Mucosa of rectum (tissue), 2 donors: Measurements from ENCODE around the gene FREY1.

Source experiments
- H3K27ac ChIP-seq, 2 donors: one replicate each; pipeline ENCODE4 v1.7.0; 2013; ENCODE audit warnings: inconsistent platforms in 2 of 2, low read depth in 2 of 2, low read length in 2 of 2
- H3K27me3 ChIP-seq, 2 donors: one replicate each; pipeline ENCODE4 v1.7.0; 2013; ENCODE audit warnings: low read length in 2 of 2; ENCODE audit not compliant: control insufficient read depth in 2 of 2, insufficient read depth in 2 of 2
- H3K36me3 ChIP-seq, 2 donors: one replicate each; pipeline ENCODE4 v1.7.0; 2013; ENCODE audit warnings: low read length in 2 of 2; ENCODE audit not compliant: control insufficient read depth in 2 of 2, insufficient read depth in 2 of 2
- H3K4me1 ChIP-seq, 2 donors: one replicate each; pipeline ENCODE4 v1.7.0; 2013; ENCODE audit warnings: low read length in 2 of 2, mild to moderate bottlenecking in 1 of 2; ENCODE audit not compliant: control insufficient read depth in 2 of 2, insufficient read depth in 2 of 2
- H3K4me3 ChIP-seq, 2 donors: one replicate each; pipeline ENCODE4 v1.7.0; 2013; ENCODE audit warnings: low read length in 2 of 2
- H3K9ac ChIP-seq, 2 donors: one replicate each; pipeline ENCODE4 v1.7.0; 2013; ENCODE audit warnings: low read length in 2 of 2, low read depth in 1 of 2, mild to moderate bottlenecking in 1 of 2
- H3K9me3 ChIP-seq, 2 donors: one replicate each; pipeline ENCODE4 v1.7.0; 2013; ENCODE audit warnings: low read length in 2 of 2; ENCODE audit not compliant: control insufficient read depth in 2 of 2
- donor health status: healthy.
- donor health status: Normal muscosa, but diverticular disease.

FREY1 gene, protein sequence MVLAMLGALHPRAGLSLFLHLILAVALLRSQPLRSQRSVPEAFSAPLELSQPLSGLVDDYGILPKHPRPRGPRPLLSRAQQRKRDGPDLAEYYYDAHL

DNA sequence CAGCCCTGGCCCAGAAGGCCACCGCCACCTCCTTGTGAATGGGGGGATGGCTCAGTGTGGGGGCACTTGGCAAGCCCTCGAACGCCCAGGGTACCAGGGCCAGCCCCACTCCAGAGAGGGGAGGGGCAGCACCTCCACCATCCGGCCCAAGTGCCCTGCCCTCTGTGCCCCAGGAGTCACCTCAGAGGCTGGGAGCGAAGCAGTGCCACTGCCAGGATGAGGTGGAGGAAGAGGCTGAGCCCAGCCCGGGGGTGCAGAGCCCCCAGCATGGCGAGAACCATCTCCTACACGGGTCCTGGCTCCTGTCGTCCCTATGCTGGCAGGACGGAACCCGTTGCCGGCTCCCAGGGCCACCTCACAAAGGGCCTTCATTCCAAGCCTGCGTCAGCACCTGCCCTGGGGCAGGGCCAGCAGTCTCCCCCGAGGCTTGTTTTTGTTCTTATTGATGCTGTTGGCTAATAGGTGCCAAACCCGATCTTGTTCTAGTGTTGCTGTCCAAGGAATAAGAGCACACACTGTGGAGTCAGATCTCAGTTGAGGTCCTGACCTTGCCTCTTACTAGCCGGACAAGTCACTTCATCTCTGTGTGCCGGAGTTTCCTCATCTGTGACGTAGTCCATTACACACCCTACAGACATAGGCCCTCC, at the start of gene FREY1:
Gene FREY1, minus strand, starts transcription at position 307 of the 647 bp plus-strand sequence. Its CDS starts 26 bp downstream, at position 281.
- Histone ChIP-seq H3K4me1 (peaks cover 2 to 13% of the 10 kb centered on the region in 2 donors), H3K9ac (peak within 1 kb of the TSS in 1 of 2 donors; percentile 28), H3K27me3 (no peaks in the 10 kb centered on the region), H3K36me3 (peaks cover 13 to 18% of the 10 kb centered on the region in 2 donors), H3K27ac (peak within 1 kb of the TSS in 1 of 2 donors; percentile 11), H3K4me3 (no peak within 1 kb of the TSS), H3K9me3 (no peaks in the 10 kb centered on the region)

DNA sequence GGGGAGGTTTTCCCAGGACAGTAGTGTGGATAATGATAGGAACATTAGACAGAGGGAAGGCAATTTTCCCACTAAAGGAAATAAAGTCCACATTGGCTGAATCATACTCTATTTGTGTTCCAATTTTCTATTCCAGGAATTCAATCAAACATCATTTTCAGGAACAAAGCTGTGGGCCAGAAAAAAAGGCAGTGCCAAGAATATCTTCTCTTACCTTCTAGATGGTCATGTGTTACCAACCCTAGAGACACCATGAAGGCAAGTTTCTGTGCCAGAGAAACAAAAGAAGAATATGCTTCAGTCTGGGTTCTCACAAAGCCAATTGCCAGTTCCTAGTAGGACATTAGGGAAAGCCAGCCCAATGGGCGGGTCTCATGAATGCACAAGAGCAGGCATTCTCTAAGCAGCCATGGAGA, 42.9 kb upstream of the FREY1 start:
- H3K27ac ChIP-seq: no peak overlapping the region

DNA sequence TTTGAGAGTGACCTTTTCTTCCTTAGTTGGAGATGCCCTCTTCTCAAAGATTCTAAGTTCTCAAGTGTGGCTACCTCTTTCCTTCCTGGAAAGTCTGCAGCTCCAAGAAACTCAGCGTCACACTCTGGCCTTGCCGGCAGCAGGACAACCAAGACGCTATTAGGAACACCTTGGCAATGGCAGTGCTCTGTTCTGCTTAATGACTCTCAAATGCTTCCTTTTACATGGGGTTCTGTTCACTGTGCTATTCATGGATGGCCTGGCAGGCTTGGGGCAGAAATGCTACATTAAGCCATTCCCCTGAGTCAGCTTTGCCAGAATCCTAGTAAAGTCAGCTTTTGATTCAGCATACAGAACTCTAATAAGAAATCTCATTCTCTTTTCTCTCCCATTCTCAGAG, 41.3 kb upstream of the FREY1 start:
- Histone ChIP-seq H3K4me1 (no peaks in the 10 kb centered on the region), H3K4me3 (no peak overlapping the region), H3K9ac (no peak overlapping the region), H3K36me3 (peaks cover 28 to 43% of the 10 kb centered on the region in 2 donors), H3K9me3 (no peaks in the 10 kb centered on the region), H3K27me3 (no peaks in the 10 kb centered on the region), H3K27ac (no peak overlapping the region)

More for the DNA sequence above, 42.9 kb upstream of the FREY1 start:
- H3K4me1 ChIP-seq: no peaks in the 10 kb centered on the region
- H3K9ac ChIP-seq: no peak overlapping the region
- H3K9me3 ChIP-seq: no peaks in the 10 kb centered on the region
- H3K27me3 ChIP-seq: no peaks in the 10 kb centered on the region
- no peak overlapping the region for H3K4me3 ChIP-seq
- H3K36me3 ChIP-seq: peaks cover 29 to 43% of the 10 kb centered on the region in 2 donors

DNA sequence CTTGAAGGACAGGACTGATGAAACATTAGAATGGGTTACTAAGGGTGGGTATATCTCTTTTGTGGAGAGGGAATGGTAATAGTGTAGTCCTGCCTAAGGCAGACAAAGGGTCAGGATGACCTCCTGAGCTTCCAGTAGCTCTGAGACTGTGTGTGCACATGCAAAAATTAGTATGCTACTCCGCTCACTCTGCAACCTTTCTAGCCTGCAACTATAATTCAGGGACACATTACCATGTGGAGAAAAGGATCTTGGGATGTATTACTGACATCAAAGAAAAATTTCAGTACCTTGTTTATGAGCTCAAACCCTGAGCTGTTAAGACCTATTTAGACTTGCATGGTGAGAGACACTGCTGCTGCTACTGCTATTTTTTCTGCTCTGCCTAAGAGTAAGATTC, 40.8 kb upstream of the FREY1 start:
- Histone ChIP-seq H3K4me3 (no peak overlapping the region), H3K27me3 (no peaks in the 10 kb centered on the region), H3K36me3 (peaks cover 24 to 43% of the 10 kb centered on the region in 2 donors), H3K9me3 (no peaks in the 10 kb centered on the region), H3K27ac (no peak overlapping the region), H3K4me1 (no peaks in the 10 kb centered on the region), H3K9ac (no peak overlapping the region)

DNA sequence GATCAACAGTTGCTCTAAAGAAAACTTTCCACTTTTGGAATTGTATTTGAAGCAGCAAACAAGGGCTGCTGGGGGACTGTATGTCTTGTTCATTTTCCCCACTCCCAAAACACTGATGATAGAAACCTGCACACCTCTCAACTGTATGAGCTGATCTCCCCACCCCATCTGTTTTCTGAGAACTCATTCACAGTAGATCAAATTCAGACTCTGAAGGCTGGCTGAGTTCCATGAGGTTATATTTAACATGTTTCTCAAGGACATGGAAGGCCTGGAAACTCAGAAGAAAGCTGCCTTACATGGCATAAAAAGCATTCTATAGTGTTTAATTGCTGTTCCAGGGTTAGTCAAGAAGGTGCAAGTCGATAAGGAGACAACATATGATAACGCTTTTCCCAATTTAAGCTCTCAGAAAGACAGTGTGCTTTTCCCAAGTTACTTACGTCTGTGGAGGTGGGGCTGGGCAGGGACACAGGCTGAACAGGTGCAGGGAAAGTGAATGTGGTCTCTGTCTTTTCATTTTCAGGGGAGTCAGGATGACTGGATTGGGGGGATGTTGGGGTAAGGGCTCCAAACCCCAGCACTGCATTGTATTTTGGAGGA, 38.4 kb upstream of the FREY1 start:
- Histone ChIP-seq H3K9ac (no peak overlapping the region), H3K4me1 (no peaks in the 10 kb centered on the region), H3K27ac (no peak overlapping the region), H3K36me3 (peaks cover 18 to 45% of the 10 kb centered on the region in 2 donors), H3K27me3 (no peaks in the 10 kb centered on the region), H3K4me3 (no peak overlapping the region), H3K9me3 (no peaks in the 10 kb centered on the region)

DNA sequence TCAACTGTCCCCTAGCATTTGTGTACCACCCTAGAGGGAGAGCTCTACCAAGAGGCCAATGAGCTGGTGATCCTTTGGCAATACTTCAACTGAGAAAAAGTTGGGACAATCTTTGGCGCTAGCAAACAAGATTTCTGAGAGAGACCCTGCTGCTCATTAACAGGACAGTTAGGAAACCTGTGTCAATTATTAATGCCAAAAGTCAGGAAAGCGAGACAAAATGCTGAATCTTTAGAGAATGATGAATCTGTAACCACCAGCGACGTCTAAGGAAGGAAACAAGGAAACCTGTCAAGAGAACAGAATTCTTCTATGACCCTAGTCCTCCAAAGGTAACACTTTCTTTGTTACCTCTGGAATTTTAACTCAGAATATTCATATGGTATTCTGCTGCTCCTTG, 35.3 kb upstream of the FREY1 start:
- Histone ChIP-seq H3K27me3 (no peaks in the 10 kb centered on the region), H3K27ac (no peak overlapping the region), H3K4me3 (no peak overlapping the region), H3K4me1 (no peaks in the 10 kb centered on the region), H3K9me3 (no peaks in the 10 kb centered on the region), H3K36me3 (peaks cover 13 to 23% of the 10 kb centered on the region in 2 donors), H3K9ac (no peak overlapping the region)

DNA sequence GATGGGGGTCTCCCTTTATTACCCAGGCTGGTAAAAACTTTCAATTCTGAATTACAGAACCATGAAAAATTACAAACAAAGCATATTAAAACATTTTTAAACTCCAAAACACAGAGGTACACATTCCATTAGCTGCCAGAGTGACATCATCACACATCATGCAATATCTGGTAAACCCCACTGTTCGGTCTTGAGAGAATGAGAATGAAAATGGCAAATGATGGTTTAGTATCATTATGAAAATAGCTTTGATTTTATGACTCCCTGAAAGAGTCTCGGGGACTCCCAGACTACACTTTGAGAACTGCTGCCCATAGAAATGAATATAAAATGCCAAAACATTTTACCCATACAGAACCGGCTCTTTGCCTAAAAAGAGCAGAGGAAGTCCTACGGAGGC, 34.2 kb upstream of the FREY1 start:
- Histone ChIP-seq H3K4me3 (no peak overlapping the region), H3K27me3 (no peaks in the 10 kb centered on the region), H3K36me3 (peaks cover 17 to 26% of the 10 kb centered on the region in 2 donors), H3K4me1 (no peaks in the 10 kb centered on the region), H3K27ac (no peak overlapping the region), H3K9ac (no peak overlapping the region), H3K9me3 (no peaks in the 10 kb centered on the region)

DNA sequence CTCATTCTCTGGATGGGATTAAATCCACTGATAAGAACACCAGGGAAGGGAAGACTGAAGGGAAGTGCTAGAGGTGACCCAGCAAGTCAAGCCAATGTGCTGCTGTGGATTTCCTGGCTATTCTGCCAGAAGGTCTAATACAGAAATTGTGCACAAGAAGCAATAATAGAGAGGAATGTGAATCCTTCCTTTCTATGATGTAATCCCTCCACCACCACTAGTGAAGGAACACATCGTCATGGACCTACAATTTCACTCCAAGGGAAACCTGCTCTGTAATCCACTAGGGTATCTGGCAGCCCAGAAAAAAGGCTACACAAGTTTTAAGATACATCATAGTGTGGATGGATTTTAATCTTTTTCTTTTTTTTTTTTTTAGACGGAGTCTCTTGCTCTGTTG, 32.8 kb upstream of the FREY1 start:
- no peak overlapping the region for H3K9ac ChIP-seq
- H3K4me1 ChIP-seq: no peaks in the 10 kb centered on the region
- no peak overlapping the region for H3K4me3 ChIP-seq
- H3K27me3 ChIP-seq: no peaks in the 10 kb centered on the region
- peaks cover 19 to 28% of the 10 kb centered on the region in 2 donors for H3K36me3 ChIP-seq
- no peaks in the 10 kb centered on the region for H3K9me3 ChIP-seq
- no peak overlapping the region for H3K27ac ChIP-seq

DNA sequence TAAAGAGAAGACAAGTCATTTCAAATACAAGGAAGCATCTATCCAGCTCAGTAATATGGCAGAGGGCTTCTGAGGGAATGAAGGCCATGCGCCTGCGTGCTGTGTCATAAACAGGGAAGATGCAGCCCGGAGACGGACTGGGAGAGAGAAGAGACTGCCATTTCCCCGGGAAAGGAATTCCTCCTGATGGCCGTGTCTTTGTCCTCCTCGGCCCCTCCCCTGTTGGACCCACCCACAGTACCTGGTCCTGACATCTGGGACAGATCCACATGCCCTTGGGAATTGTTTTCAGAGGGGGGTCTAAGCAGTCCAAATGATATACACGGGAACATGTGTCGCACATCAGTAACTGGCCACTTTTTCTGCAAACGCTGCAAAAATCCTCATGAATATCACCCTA, 30.8 kb upstream of the FREY1 start:
- Histone ChIP-seq H3K9ac (no peak overlapping the region), H3K9me3 (no peaks in the 10 kb centered on the region), H3K4me3 (no peak overlapping the region), H3K36me3 (peaks cover 23 to 42% of the 10 kb centered on the region in 2 donors), H3K27me3 (no peaks in the 10 kb centered on the region), H3K4me1 (no peaks in the 10 kb centered on the region), H3K27ac (no peak overlapping the region)

DNA sequence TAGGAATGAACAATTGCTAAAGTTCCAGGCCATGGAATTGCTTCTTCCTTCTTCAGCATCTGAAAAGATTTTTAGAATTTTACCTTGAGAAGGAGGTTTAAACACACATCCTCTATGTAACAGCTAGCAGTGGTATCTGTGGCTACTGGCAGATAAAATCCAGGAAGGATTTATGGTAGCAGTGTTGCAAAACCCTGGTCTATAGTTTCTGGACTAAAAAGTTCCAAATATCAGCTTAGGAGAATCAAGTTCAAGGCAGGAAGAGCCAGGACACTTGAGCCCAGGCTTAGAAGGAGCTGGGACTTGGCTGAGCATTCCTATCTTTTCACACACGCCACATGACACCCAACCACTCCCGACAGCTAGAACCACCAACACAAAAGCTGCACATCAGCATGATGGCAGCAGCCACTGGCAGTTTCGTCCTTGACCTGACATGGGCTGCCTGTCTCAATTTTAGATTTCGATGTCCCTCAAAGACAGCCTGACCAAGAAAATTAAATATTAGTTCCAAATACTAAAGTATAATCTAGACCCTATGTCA, 29.5 kb upstream of the FREY1 start:
- H3K36me3 ChIP-seq: peaks cover 30 to 38% of the 10 kb centered on the region in 2 donors
- H3K27me3 ChIP-seq: no peaks in the 10 kb centered on the region
- H3K9ac ChIP-seq: no peak overlapping the region
- H3K4me3 ChIP-seq: no peak overlapping the region
- H3K27ac ChIP-seq: no peak overlapping the region
- no peaks in the 10 kb centered on the region for H3K9me3 ChIP-seq
- no peaks in the 10 kb centered on the region for H3K4me1 ChIP-seq
